OCI-LY7 (cell line): ENCODE results near the gene ZNF516. TPM values are rescaled to one million over a fixed set of nuclear protein-coding genes. Genes with fewer than 3 reads are reported as not detected.

ENCODE experiments used
- BruUV-seq: library from RNA; stranded (reverse); fragments of 400-500 nt; replicated peaks from 2 replicates; lab custom pipeline; 2021; lab: Mats Ljungman, UMichigan
- CTCF ChIA-PET: fragments of 300-600 bp; sonication (Branson Sonifier 250); formaldehyde crosslinking; loops from one replicate; lab custom pipeline; 2022; ENCODE audit warnings: antibody characterized with exemption; ENCODE audit not compliant: unreplicated experiment; lab: Charles Lee
- POLR2A ChIA-PET: fragments of 300-600 bp; sonication (Branson Sonifier 250); formaldehyde crosslinking; loops from one replicate; lab custom pipeline; 2022; ENCODE audit warnings: antibody characterized with exemption; lab: Charles Lee
- DNase-seq: peaks from one replicate; pipeline ENCODE4 v3.0.0-alpha.2; 2015; ENCODE audit warnings: low spot score
- H2AFZ ChIP-seq: fragments of 200-600 bp; sonication (generic), shearing (Covaris generic); 2 replicates; pipeline ENCODE4 v1.6.1; 2014; ENCODE audit warnings: mild to moderate bottlenecking, antibody characterized with exemption, low read length, moderate library complexity
- H3K27ac ChIP-seq: fragments of 200-600 bp; sonication (generic); 2 replicates; pipeline ENCODE4 v1.5.1; 2014; ENCODE audit warnings: mixed run types, low read depth, mild to moderate bottlenecking, moderate library complexity, low read length, inconsistent platforms; ENCODE audit not compliant: poor library complexity, severe bottlenecking
- H3K36me3 ChIP-seq: fragments of 200-600 bp; sonication (generic); 2 replicates; pipeline ENCODE4 v1.6.1; 2014; ENCODE audit warnings: mild to moderate bottlenecking, antibody characterized with exemption, low read length, moderate library complexity, mixed read lengths; ENCODE audit not compliant: insufficient read depth
- H3K4me1 ChIP-seq: fragments of 200-600 bp; sonication (generic); 2 replicates; pipeline ENCODE4 v1.5.1; 2014; ENCODE audit warnings: mild to moderate bottlenecking, low read length; ENCODE audit not compliant: insufficient read depth, poor library complexity, severe bottlenecking
- H3K4me2 ChIP-seq: fragments of 200-600 bp; sonication (generic); 2 replicates; pipeline ENCODE4 v1.6.1; 2014; ENCODE audit warnings: mild to moderate bottlenecking, low read length
- H3K4me3 ChIP-seq: fragments of 200-600 bp; sonication (generic); 2 replicates; pipeline ENCODE4 v1.5.1; 2014; ENCODE audit warnings: mild to moderate bottlenecking, low read depth, low read length; ENCODE audit not compliant: poor library complexity, severe bottlenecking
- H3K79me2 ChIP-seq: fragments of 200-600 bp; sonication (generic); 2 replicates; pipeline ENCODE4 v1.6.1; 2016; ENCODE audit warnings: low read depth, mild to moderate bottlenecking, low read length, moderate library complexity, mixed read lengths; ENCODE audit not compliant: insufficient read depth
- H3K9me2 ChIP-seq: fragments of 200-600 bp; sonication (generic); 2 replicates; pipeline ENCODE4 v1.6.1; 2016; ENCODE audit warnings: mild to moderate bottlenecking, low read length, mixed read lengths; ENCODE audit not compliant: insufficient read depth
- H3K9me3 ChIP-seq: fragments of 200-600 bp; sonication (generic); 2 replicates; pipeline ENCODE4 v1.6.1; 2014; ENCODE audit warnings: mild to moderate bottlenecking, mixed run types, low read length, mixed read lengths
- H4K20me1 ChIP-seq: fragments of 200-600 bp; sonication (generic); 2 replicates; pipeline ENCODE4 v1.6.1; 2014; ENCODE audit warnings: mild to moderate bottlenecking, antibody characterized with exemption, low read length, moderate library complexity, mixed read lengths; ENCODE audit not compliant: insufficient read depth
- EZH2phosphoT487 ChIP-seq: fragments of 200-600 bp; sonication (generic); IDR thresholded peaks from 2 replicates; pipeline ENCODE4 v1.6.1; 2018; ENCODE audit warnings: low read depth, borderline replicate concordance, mild to moderate bottlenecking, mixed run types, antibody characterized with exemption, low read length, moderate library complexity, mixed read lengths
- intact Hi-C: fragments of 100-400 bp; cut with micrococcal nuclease; formaldehyde crosslinking; loops from one replicate; pipeline ENCODE4 v1.10.0; 2022; ENCODE audit not compliant: unreplicated experiment
- total RNA-seq, 2 experiments: library from RNA; depleted of rRNA in 1 of 2; stranded (reverse); fragments of >200 nt in 1 of 2; shearing (Covaris generic) in 1 of 2; gene quantifications; 2 replicates each; pipeline ENCODE4 v1.2.3, GENCODE V29; 2014 to 2022
- TF ChIP-seq, protein P1 (sequence below): fragments of 200-600 bp; sonication (generic); conservative IDR thresholded peaks from 2 replicates; pipeline ENCODE4 v1.5.1; 2014; ENCODE audit warnings: mild to moderate bottlenecking, antibody characterized with exemption, low read length, moderate library complexity, mixed read lengths

Gene ZNF516
- total RNA-seq, 2 experiments from 2014 or later: 16.2 to 32.3 TPM

DNA sequence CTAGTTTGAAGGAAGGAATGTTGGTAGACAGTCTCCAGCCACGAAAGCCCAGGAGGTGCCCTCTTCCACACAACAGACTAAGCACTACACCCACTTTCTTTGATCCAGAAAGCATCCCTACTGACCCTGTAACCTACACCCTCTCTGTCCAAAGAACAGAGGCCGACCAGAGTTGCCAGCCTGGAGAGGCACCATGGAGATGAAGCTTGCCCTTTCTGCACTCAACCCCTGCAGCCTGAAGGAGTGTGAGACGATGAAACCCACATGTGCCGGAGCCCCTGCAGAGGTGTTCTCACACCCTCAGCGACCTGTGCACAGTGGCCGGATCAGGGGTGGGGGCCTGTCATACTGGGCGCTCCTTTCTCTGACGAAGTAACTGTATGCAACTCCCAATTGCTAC, 136.3 kb downstream of the ZNF516 start:
- intact Hi-C loops: no loop called here
- no peak overlapping the region for H3K4me2 ChIP-seq
- no peaks in the 10 kb centered on the region for H3K9me3 ChIP-seq
- no peak overlapping the region for H3K4me3 ChIP-seq
- ChIA-PET POLR2A (no interaction called here), CTCF (no interaction called here)
- H2AFZ ChIP-seq: no peak overlapping the region
- no TSS peak for BruUV-seq
- H3K79me2 ChIP-seq: no peaks in the 10 kb centered on the region
- DNase-seq: no peak
- H3K36me3 ChIP-seq: peaks cover 12% of the 10 kb centered on the region
- H3K9me2 ChIP-seq: no peaks in the 10 kb centered on the region
- no peaks in the 10 kb centered on the region for H3K4me1 ChIP-seq
- TF ChIP-seq, protein P1, sequence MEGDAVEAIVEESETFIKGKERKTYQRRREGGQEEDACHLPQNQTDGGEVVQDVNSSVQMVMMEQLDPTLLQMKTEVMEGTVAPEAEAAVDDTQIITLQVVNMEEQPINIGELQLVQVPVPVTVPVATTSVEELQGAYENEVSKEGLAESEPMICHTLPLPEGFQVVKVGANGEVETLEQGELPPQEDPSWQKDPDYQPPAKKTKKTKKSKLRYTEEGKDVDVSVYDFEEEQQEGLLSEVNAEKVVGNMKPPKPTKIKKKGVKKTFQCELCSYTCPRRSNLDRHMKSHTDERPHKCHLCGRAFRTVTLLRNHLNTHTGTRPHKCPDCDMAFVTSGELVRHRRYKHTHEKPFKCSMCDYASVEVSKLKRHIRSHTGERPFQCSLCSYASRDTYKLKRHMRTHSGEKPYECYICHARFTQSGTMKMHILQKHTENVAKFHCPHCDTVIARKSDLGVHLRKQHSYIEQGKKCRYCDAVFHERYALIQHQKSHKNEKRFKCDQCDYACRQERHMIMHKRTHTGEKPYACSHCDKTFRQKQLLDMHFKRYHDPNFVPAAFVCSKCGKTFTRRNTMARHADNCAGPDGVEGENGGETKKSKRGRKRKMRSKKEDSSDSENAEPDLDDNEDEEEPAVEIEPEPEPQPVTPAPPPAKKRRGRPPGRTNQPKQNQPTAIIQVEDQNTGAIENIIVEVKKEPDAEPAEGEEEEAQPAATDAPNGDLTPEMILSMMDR: no peak
- TF ChIP-seq EZH2phosphoT487: no peak
- no peaks in the 10 kb centered on the region for H4K20me1 ChIP-seq
- no peak overlapping the region for H3K27ac ChIP-seq

DNA sequence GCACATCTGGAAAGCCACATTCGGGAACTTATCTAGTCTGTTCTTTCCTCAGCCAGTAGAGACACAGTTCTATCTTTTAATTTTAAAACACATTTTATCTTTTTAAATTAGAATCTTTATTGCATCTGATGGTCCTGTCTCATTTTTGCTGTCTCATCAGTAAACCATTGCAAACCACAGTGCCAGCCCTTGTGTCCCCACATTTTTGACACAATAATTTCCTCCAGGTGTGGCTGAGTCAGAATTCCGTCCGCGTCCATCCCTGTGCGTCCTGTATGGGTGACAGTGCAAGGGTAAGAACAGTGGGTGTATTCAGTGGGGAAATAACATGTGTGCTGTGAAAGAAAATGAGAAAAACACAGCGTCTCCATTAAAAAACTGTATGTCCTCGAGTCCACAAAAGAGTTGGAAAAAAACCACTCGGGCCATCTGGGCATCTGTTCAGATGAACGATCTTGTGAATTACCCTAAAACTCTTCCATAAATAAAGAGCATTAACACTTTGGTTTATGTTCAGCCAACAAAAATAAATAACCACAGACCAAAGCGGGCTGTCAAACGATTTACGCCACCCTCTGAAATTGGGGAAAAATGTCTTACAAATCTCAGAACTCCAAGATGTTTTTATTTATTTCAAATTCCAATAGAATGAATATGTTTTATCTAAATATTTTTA, 137.3 kb downstream of the ZNF516 start:
- H3K4me3 ChIP-seq: no peak overlapping the region
- POLR2A ChIA-PET: no interaction called here
- H3K9me3 ChIP-seq: no peaks in the 10 kb centered on the region
- no TSS peak for BruUV-seq
- DNase-seq: no peak
- H4K20me1 ChIP-seq: no peaks in the 10 kb centered on the region
- no peaks in the 10 kb centered on the region for H3K4me1 ChIP-seq
- H3K4me2 ChIP-seq: no peak overlapping the region
- no peaks in the 10 kb centered on the region for H3K79me2 ChIP-seq
- peaks cover 12% of the 10 kb centered on the region for H3K36me3 ChIP-seq
- H3K27ac ChIP-seq: no peak overlapping the region
- no peak for TF ChIP-seq EZH2phosphoT487
- TF ChIP-seq, protein P1: no peak
- CTCF ChIA-PET: no interaction called here
- H2AFZ ChIP-seq: no peak overlapping the region
- no peaks in the 10 kb centered on the region for H3K9me2 ChIP-seq
- intact Hi-C loops: no loop called here

DNA sequence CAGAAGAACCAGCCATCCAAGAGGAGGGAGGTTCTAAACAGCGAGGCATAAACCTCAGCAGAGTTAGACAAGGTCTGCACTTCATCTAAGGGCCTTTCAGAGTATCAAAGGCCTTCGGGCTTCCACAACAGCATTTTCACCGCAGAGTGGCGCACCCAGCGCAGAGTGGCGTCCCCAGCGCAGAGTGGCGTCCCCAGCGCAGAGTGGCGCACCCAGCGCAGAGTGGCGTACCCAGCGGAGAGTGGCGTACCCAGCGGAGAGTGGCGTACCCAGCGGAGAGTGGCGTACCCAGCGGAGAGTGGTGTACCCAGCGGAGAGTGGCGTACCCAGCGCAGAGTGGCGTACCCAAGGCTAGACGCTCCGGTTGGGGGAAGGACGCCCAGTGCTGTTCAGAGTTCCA, 137.9 kb downstream of the ZNF516 start:
- H3K27ac ChIP-seq: no peak overlapping the region
- no peaks in the 10 kb centered on the region for H3K9me3 ChIP-seq
- no TSS peak for BruUV-seq
- no peaks in the 10 kb centered on the region for H3K4me1 ChIP-seq
- TF ChIP-seq, protein P1: no peak
- no peak for TF ChIP-seq EZH2phosphoT487
- no peaks in the 10 kb centered on the region for H3K79me2 ChIP-seq
- no peak for DNase-seq
- H2AFZ ChIP-seq: no peak overlapping the region
- no peaks in the 10 kb centered on the region for H3K9me2 ChIP-seq
- peaks cover 12% of the 10 kb centered on the region for H3K36me3 ChIP-seq
- ChIA-PET CTCF (no interaction called here), POLR2A (no interaction called here)
- no peak overlapping the region for H3K4me2 ChIP-seq
- intact Hi-C loops: no loop called here
- H4K20me1 ChIP-seq: no peaks in the 10 kb centered on the region
- H3K4me3 ChIP-seq: no peak overlapping the region
